GM21390 (cell line): Measurements from ENCODE around the gene ING3.
"Not testable (repeated sequence)": the region's sequence is repeated elsewhere in the genome, so short reads cannot be mapped to it uniquely, and the experiment has no call there.

ENCODE experiments used
- ATAC-seq: cut with Tn5 transposase; IDR thresholded peaks from one replicate; pipeline ENCODE4 v1.9.1; 2021; ENCODE audit not compliant: unreplicated experiment

The ING3 gene

DNA sequence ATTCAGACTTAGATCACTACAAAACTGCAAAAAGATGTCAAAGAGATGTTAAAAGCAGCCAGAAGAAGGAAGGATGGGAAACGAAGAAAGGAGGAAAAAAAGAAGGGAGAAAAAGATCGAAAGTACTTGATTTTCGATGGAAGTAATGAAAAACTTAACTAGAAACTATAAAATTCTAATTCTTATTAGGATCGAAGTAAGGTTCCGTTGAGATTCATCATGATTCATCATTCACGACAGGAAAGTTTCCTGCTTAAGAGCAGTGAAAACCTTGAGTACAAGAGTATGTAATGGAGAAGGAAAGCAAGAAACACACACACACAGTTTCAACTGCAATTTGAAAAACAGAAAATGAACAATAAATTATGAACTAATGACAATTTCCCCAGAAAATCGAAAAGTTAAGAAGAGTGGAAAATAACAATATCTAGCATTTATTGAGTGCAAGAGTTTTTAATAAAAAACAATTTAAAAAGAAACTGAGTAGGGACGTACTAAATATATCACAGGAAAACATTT is 1.1 kb upstream of the ING3 start:
- no peak for ATAC-seq

DNA sequence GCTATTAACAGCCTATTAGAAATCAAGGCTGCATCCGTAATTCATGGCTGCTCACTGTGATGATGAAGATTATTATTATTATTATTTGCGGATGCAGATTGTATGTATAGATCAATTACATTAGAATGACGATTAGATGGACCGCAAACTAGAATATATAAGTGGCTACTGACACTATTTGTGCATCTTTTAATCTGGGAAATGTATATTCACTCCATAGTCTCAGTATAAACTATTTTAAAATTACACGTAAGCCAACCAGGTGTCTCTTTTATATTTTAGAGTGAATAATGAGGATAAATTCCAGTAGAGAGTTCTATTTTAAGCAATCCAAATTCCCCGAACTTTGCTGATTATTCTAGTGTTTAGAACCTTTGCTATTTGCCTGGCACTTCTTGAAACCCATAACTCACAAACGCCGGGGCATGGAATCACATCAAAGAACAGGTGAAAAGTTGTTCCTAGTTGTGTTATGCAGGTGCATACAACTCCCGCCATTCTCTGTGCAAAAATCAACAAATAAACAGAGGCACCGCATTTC is 509 bp upstream of the ING3 start:
- ATAC-seq = no peak

DNA sequence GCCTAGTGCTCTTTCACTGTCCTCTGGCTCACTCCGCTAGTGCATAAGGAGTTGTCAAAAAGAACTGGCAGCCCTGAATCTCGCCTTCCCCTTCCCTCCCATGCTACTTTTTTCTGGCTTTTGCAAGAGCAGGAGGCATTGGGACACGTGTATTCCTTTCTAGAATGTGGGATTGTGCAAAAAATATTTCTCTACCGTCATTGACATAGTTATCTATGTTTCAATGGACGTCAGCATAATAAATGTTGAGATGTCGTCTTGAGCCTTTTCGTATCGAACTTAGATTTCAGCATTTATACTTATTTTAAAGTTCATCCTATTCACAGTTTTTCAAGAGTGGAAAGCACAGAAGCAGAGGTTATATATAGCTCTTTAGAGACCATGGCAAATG is 727 bp downstream of the ING3 start:
- no peak for ATAC-seq

DNA sequence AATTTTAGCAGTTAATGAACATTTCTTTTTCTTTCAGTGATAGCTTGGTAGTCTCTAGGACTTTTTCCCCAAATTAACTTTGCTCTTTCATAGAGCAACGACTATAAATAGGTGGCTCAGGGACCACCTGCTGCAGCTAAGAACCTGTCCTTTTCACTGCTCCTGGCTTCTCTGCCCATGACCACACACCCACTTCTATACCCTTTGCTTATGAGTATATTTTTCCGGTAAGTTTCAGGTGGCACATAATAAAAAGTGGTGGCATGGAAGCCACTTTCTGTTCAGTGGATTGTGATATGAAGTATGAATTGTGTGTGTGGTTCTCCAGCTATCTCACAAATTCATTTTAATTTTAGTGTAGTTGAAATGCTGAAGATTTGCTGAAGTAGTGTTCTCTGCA is 1.2 kb downstream of the ING3 start:
- ATAC-seq = no peak

DNA sequence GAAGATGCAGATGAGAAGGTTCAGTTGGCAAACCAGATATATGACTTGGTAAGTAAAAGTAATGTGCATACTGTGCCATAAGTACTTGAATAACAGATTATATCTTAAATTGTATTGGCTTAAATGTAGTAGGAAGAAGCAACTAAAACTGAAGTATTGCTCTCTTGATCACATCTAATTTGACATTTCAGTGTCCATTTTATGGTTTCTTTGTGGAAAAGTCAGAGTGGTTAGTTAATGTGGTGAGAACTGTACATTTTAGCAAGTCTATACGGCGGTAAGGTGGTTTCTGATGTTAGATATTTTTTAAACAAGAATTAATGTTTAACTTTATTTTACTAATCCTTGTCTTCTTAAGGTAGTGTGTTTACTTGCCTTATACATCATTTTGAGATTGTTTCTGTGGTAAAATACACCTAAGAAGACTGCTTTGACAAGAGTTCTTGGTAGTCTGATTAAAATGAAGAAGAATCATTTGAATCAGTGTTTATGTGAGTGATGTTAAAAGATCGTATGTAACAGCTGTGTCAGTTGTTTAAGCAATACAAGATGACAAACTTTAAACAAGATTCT is 5.1 kb downstream of the ING3 start:
- no peak for ATAC-seq

DNA sequence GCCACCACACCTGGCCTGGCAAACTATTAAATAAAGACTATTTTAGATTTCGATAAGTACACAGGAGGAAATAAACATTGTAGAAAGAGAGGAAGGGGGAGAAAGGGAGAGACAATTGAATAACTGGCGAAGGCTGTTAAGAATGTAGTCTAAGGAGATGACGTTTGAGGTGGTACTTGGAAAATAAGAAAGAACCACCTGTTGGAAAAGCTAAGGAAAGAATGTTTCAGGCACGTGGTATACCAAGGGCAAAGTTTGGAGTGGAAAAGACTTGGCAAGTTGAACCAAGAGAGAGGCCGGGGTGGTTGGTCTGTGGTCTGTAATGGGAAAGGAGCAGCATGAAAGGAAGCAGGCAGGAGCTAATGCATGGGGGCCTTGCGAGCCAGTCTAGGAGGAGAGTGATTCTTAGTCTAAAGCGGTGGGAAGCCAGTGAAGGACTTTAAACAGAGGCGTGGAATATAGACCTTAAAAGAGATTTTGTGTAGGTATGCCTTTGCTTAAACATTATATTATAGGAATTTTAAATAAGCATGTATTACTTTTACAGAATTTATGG is 9.4 kb downstream of the ING3 start:
- no peak for ATAC-seq

DNA sequence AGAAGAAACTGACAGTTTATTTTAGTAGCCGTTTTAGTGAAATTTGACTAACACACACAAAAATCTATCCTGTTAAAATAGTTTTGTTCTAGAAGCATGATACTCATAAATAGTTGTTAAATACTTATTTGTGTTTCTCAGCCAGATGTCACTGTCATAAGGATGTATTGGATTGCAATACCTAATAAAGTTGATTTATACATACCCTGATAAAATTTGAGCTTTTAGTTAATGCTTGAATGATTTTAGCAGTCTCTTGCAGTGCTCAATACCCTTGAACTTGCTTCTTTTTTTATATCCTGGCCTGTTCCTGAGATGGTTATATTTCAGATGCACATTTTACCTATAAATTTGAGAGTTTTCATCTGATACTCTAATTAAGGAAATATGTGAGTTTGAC is 10.1 kb downstream of the ING3 start:
- no peak for ATAC-seq

DNA sequence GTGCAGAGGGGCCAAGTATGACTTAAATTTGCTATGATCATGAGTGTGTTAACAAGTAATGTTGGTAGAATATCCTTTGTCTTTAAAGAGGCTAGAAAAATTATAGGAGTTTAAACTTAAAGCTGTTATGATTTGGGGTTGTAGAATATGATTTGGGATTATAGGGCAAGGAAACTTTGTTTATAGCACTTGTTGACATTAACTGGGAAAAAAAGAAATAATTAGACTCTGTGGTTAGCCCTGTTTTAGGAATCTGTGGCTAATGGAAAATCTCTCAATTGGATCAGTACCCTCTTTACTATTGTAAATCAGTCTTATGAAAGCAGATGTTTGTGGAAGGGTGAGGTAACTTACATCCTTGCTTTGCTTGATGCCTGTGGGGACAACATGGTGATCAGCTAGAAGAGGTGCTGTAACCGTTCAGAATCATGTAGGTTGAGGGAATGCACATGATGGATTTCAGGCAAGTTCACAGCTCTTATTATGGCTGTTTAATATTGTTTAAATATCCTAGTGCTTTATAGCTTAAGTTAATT is 11.1 kb downstream of the ING3 start:
- no peak for ATAC-seq

DNA sequence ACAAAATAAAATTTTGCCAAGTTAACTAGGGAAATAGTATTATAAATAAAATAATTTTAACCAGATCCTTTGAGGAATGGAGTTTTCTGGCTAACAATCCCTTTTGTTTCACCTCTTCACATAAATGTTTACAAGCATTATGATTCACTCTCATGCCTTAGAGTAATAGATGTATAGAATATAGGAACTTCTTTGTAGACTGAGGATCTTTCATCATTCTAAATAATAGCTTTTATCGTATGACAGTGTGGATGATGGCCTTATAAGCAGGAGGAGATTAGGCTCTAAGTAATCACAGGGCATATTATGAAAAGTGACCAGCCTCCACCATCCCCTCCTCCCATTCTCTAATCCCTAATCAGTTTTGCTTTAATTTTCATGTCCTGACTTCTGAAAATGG is 13.5 kb downstream of the ING3 start:
- ATAC-seq = no peak

DNA sequence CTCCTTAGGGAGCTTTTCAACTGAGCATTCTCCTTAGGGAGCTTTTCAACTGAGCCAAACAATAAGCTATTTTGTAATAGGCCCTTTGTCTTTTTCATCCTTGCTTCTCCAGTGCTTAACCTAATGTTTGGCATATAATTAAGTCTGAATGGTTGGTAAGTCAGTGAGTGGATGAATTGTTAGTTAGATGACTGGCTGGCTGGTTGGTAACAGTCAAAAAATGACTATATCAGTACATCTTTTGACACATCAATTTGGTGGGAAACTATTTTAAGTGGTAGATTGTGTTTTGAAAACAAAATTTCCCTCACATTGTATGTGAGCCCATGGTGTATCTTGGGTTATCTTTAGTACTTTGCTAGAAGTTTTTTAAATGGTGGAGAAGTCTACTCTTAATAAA is 16.4 kb downstream of the ING3 start:
- no peak for ATAC-seq

DNA sequence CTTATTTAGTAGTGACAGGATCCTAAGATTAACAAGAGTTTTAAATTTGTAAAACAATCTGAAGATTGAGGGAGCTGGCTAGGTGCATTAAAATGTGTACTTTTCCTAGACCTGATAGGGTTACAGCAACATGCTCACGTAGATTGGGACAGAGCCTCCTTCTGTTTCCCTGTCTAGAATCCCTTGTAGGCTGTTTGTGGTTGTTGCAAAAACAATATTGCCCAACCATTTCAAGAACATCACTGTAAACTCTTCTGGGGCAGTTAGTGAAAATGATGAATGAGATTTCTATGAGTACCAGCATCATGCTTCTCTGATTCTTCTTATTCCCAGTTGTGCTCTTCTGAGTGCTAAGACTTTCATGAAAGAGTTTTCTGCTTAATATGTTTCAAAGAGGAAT is 23.3 kb downstream of the ING3 start:
- no peak for ATAC-seq

DNA sequence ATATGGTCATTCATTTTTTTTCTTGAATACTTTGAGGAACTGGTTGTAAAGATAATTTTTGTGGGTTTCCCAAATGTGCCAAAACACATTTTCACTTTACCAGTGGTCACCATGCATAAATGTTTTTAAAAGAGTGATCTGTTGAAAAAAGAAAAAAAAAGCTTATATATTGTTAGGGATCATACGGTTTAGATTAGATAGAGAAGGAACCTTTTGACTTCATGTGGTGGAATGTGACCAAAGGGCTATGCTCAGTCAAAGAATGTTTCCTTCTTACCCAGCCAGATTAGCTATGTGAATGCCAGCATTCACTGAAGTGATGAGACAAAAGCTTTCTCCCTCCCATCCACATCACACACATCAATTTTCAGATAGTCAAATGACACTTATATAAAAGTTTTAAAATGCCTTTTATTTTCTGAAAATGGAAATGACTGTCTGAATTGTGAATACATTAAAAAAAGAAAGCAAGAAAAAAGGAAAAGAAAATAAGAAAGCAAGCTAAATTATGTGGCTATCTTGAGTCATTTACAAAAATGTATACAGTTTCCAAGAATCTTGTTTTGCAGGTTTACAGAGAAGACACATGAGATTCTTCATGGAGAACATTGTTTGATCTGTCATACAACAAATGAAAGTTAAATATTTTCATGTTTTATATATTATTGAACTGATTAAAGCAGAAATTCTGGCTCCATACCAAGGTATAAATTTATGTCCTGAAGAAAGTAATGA is 29.4 kb downstream of the ING3 start:
- no peak for ATAC-seq

DNA sequence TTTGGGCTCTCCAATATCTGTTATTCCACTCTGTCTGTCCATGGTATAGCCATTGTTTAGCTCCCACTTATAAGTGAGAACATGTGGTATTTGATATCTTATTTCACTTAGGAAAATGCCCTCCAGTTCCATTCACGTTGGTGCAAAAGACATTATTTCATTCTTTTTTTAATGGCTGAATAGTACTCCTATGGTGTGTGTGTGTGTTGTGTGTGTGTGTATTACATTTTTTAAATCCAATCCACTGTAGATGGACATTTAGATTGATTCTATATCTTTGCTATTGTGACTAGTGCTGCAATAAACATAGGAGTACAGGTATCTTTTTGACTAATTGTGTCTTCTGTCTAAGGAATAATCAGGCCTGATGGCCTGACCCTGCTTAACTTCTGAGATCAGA is 30.5 kb downstream of the ING3 start:
- no peak for ATAC-seq

DNA sequence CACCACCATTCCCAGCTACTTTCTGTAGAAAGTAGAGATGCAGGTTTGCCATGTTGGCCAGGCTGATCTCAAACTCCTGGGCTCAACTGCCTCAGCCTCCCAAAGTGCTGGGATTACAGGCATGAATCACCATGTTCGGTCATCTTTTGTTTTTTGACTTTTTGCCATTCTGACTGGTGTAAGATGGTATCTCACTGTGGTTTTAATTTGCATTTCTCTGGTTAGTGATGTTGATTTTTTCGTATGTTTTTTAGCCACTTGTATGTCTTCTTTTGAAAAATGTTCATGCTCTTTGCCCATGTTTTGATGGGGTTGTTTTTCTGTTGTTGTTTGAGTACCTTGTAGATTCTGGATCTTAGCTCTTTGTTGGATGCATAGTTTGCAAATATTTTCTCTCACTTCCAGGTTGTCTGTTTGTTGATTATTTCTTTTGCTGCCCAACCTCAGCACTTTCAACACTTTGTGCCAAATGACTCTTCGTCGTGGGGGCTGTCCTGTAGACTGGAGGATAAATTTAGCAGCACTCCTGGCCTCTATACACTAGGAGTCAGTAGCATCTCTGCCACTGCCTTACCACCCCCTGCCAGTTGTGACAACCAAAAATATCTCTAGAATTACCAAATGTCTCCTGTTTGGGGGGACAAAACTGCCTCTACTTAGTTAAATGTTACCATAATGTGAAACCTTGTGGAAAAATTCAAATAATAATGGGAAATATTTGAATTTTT is 31.5 kb downstream of the ING3 start:
- ATAC-seq = peak; percentile 51

DNA sequence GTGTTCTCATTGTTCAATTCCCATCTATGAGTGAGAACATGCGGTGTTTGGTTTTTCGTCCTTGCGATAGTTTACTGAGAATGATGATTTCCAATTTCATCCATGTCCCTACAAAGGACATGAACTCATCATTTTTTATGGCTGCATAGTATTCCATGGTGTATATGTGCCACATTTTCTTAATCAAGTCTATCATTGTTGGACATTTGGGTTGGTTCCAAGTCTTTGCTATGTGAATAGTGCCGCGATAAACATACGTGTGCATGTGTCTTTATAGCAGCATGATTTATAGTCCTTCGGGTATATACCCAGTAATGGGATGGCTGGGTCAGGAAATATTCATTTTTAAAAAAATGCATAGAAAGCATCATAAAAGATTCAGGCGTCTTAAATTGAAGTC is 33.0 kb downstream of the ING3 start:
- not testable (repeated sequence) for ATAC-seq

DNA sequence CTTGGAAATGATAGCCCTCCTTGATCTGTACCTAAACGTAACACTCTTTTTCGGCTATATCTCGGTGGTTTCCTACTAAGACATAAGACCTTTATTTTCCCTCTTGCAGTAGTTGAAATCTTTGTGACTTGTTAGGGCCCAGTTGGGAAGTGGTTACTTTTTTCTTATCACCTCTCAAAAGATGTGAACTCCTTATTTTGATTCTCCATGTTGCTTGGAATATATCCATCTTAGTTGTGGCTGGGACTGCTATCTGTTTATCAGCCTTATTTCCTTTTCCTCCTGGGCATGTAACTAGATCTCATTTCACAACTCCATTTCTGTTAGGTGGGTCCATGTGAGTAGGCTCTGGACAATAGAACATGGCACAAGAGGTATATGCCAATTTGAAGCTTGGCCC is 33.8 kb downstream of the ING3 start:
- ATAC-seq = no peak

DNA sequence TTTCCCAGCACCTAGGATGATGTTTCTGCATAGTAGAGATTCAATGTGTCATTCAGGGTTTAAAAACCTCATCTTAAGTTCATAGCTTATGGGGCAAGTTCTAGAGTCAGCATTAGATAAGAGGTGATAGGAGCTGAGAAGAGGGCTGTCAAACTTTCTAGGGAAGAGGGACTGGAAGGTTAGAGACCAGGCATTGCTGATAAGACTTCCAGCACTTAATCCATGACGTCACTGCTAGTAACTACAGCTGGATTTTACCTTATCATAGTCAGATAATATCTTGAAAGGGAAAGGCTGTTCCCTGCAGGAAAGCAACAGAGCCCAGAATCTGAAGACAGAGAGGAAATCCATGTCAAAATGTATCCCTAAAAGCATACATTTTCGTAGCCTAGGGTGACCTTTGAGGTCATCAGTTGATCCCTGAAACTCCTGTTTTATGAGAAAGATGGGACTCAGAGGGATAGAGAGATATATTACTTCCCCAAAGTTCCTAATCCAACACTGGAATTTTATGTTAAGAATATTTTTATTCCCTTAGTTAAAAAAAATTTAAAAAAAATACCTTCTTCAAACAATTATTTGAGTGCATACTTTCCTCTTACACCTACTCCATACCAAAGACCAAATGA is 34.7 kb downstream of the ING3 start:
- no peak for ATAC-seq

DNA sequence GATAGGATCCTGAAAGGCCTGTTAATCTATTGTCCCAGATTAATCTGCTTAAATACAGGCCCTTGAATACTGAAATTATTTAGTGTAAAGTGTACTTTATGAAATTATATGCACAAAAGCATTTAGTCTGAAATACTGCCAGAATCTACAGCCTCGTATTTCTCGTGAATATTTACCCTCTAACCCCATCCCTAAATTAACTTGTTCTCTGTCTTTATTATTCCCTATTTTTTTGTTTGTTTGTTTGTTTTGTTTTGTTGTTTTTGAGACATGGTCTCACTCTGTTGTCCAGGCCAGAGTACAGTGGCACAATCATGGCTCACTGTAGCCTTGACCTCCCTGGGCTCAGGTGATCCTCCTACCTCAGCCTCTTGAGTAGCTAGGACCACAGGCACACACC is 35.3 kb downstream of the ING3 start:
- ATAC-seq = no peak

DNA sequence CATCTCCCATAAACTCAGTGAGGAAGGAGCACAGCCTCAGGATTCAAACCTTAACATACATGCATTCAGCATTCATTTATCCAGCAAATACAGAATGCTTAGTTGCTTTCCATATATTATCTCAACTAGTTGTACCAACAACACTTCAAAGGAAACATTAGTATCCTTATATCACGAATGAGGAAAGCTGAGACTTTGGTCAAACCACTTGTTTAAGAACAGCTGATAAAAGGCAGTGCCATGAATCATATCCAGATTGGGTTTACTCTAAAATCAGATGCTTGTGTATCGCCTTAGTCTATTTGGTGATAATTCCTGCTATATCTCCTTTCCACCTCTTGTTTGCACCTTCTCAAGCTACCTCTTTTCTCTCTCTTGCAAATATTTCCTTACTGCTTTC is 36.1 kb downstream of the ING3 start:
- no peak for ATAC-seq

DNA sequence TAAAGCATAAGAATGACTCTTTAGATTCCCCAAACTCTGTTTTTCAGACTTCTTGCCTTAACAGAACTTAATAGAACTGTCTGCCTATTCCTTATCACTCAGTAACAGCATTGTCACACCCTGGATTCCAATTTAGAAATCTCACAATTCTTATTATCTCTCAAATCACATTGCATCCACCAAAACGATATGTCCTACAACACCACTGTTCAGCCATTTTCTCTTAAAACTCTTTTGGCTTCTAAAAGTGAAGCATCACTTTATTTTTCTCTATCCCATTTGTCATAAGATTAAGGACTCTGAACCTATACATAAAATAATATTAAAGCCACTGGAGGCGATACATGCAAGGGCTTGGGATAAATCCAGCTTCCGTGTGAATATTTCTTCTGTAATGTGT is 36.7 kb downstream of the ING3 start:
- no peak for ATAC-seq
